Motor neuron (in vitro differentiated cells): ENCODE measurements around the gene NOS3. TPM values are rescaled to one million over a fixed set of nuclear protein-coding genes. Genes with fewer than 3 reads are reported as not detected.

Source experiments
- ATAC-seq, 8 experiments: fragments of 200-7000 bp; cut with Tn5 transposase; replicated peaks in 6 of 8; 2 replicates each; pipeline ENCODE4 v1.8.0; 2021; ENCODE audit warnings: mild to moderate bottlenecking in 8 of 8, moderate library complexity in 8 of 8
- H3K27ac ChIP-seq, 2 donors: fragments of 250-450 bp; sonication (Bioruptor Pico); 2 replicates each; pipeline ENCODE4 v1.9.0; 2021; ENCODE audit warnings: antibody characterized with exemption in 2 of 2, mild to moderate bottlenecking in 2 of 2, moderate library complexity in 1 of 2
- H3K4me1 ChIP-seq, 2 donors: fragments of 250-450 bp; sonication (Bioruptor Pico); replicated peaks in 1 of 2; 2 replicates each; pipeline ENCODE4 v1.6.1; 2021; ENCODE audit warnings: antibody characterized with exemption in 2 of 2, mild to moderate bottlenecking in 2 of 2, moderate library complexity in 1 of 2
- H3K4me3 ChIP-seq, 5 donors: fragments of 250-450 bp; sonication (Bioruptor Pico); 2 replicates each; pipeline ENCODE4 v1.9.0; 2021; ENCODE audit warnings: antibody characterized with exemption in 5 of 5, mild to moderate bottlenecking in 5 of 5, moderate library complexity in 4 of 5
- WGBS, 10 experiments: fragments of 450-650 bp; shearing (Covaris generic); methylation state at CpG; one replicate each; pipeline ENCODE4 v1.0.0; 2022; 5-methylcytosine and 5-hydroxymethylcytosine counted together
- in situ Hi-C, 9 experiments: fragments of 400-800 bp; cut with MboI; loops; one replicate each; pipeline ENCODE4 v1.15.0; 2021; ENCODE audit warnings: low sequenced_read_pairs in 9 of 9, low pct_unique_long_range_greater_than_20kb in 2 of 9; ENCODE audit not compliant: unreplicated experiment in 9 of 9
- total RNA-seq, 8 experiments: library from RNA; unstranded; fragments of 300-600 nt; gene quantifications; 2 replicates each; pipeline versions ENCODE4 v1.2.3 to v1.2.4, GENCODE V29; 2022

The NOS3 gene
- total RNA-seq, 8 experiments from 2014 or later, result 0.33 to 4.0 (median 1.7) TPM

DNA sequence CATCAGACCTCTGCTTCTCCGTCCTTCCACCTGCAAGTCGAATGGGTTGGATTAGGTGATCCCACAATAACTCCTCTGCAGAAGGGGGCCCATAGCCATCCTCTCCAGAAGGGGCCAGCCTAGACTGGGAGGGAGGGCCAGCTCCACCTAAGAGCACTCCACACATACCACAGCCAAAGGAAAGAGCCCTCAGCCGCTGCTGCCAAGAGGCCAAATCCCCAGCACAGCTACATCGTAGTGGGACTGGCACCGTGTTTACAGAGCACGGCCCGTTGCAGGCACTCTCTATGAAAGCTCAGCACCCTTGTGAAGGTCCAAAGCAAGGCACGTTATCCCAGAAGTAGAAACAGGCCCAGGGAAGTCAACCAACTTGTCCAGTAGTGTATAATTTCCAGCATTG, 18.1 kb upstream of the NOS3 start:
- Histone ChIP-seq H3K27ac (peak overlapping the region; percentile 84 to 91), H3K4me3 (no peak overlapping the region), H3K4me1 (peaks cover 63 to 70% of the 10 kb centered on the region in 2 donors)
- 40 to 100% (median 92%) methylated on average over 2 to 5 of the region's 8 CpGs; no CpG with 5 or more reads in 3 of the 10 experiments for WGBS, 10 experiments
- in situ Hi-C loops, result no loop called here
- no peak for ATAC-seq

DNA sequence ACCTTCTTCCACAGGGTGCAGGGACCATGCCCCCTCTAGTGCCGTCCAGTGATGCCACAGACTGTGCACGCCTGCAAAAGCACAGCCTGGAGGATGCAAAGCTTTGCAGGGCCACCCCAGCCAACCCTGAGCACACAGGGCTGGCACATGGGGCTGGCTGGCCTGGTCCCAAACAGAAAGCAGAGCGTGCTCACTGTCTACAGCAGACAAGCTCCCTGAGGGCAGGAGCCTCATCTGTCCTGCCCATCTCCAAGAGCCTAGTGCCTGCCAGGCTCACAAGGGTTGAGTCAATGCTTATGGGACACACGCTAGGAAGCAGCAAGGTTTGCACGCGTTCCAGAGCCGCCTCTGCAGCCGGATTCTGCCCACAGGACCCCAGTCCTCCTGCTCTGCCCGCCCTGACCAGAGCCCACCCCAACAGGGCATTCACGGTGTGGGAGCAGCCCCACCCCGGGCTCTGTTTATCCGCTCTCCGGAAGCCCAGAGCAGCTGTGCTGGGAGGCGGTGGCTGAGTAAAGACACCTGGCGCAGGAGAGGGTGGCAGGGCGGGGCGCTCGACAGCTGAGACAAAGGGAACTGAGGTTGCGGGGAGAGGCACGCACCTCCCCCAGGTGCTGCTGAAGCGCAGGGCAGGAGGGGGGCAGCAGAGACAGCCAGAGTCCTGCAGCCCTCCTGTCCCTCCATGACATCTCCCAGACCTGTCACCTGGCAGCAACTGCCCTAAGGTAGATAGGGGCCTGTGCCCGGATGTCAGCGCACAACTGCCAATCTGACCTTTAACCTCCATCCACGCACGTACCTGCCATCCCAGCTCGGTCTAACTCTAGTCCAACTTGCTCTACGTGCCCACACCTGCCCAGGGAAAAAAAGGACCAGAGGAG, 17.0 kb upstream of the NOS3 start:
- ATAC-seq, result no peak
- in situ Hi-C loops, result no loop called here
- peaks cover 61 to 62% of the 10 kb centered on the region in 2 donors for H3K4me1 ChIP-seq
- H3K27ac ChIP-seq, result peak overlapping the region in 1 of 2 donors; percentile 76
- H3K4me3 ChIP-seq, result peak overlapping the region in 2 of 5 donors; percentile 27 to 99
- 32 to 100% (median 90%) methylated on average over 1 to 5 of the region's 27 CpGs; no CpG with 5 or more reads in 6 of the 10 experiments for WGBS, 10 experiments

DNA sequence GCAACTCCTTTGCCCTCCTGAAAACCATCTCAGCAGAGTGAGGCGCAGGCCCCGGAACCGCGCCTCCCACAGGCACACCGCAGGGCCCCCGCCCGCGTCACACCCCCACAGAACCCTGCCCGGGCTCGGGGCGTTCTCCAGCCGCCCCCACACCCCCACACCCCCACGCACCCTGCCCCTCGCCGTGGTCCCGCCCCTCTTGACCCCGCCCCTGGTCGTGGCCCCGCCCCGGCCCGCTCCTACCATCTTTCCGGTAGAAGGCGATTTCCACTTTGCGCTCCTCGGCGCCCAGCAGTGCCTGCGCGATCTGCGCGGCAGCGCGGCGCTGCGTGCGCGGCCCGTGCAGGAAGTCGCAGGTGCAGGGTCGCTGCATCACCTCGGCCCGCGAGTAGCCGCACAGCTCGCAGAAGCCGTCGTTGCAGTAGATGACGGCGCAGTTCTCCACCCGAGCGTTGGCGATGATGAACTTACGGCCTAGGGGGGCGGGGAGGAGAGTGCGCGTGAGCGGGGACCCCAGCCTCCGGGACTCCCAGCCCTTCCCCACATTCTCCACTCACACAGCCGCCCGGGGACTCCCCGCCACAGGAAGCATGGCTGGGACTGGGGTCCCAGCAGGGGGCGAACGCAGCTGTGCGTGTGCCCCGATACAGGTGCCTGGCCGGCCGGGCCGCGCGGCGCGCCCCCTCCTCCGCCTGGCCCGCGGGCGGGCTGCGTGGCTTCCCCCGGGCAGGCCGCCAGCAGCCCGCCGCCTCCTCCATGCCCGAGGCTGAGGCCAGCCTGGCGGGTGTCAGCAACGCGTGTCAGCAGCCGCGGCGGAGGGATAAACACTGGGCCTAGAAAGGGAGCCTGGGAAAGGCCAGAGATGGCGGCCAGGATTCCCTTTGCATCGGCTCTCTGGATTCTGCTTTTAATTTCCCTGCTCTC, 16.1 kb upstream of the NOS3 start:
- peak; percentile 5 to 43 (median 22) for ATAC-seq
- Histone ChIP-seq H3K27ac (peak overlapping the region; percentile 50 to 76), H3K4me3 (peak overlapping the region; percentile 26 to 99 (median 27)), H3K4me1 (peaks cover 55 to 57% of the 10 kb centered on the region in 2 donors)
- WGBS, 10 experiments, result 0% methylated on average over 1 to 10 of the region's 89 CpGs; no CpG with 5 or more reads in 7 of the 10 experiments
- in situ Hi-C loops, result loop anchor here in 5 of 9 experiments (25.0 kb wide), 2 partner anchors 187 to 562 kb away; a partner anchor contains a TSS

DNA sequence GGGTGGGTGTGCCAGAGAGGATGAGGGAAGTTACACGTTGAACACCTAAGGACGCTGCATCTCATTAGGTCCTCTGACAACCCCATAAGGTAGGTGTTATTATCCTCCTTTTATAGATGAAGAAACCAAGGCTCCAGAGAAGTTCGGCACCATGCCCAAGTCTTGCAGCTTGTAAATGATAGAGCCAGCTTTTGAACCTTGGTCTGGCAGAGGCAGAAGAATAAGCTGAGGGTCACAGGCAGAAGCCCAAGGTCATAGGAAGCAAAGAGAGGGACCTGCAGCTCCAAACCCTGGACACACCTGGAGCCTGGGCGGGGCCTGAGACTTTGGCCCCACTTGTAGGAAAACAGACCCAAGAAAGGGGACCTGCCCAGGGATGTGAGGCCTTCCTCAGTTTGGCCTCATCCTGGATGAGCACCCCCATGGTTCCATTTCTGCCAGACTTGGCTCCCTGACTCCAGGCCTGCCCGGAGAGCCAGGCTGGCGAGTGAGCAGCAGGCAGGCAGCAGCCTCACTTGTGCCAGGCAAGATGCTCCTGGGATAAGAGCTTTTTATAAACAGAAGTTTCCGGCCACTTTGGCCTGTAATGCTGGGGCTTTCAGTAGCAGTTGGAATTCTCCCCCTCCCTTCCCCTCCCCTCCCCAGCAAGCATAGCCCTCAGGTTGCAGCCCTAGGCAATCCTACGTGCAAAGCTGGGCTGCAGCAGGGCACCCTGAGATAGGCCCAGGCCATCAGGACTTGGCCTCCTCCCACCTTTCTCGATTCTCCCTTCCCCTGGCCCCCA, 15.1 kb upstream of the NOS3 start:
- in situ Hi-C loops, result loop anchor here in 5 of 9 experiments (25.0 kb wide), 2 partner anchors 188 to 563 kb away; a partner anchor contains a TSS
- H3K27ac ChIP-seq, result peak overlapping the region; percentile 50 to 76
- H3K4me3 ChIP-seq, result peak overlapping the region; percentile 26 to 99 (median 75)
- no peak for ATAC-seq
- 40 to 85% (median 75%) methylated on average over 1 to 4 of the region's 9 CpGs; no CpG with 5 or more reads in 4 of the 10 experiments for WGBS, 10 experiments
- H3K4me1 ChIP-seq, result peaks cover 55 to 57% of the 10 kb centered on the region in 2 donors

DNA sequence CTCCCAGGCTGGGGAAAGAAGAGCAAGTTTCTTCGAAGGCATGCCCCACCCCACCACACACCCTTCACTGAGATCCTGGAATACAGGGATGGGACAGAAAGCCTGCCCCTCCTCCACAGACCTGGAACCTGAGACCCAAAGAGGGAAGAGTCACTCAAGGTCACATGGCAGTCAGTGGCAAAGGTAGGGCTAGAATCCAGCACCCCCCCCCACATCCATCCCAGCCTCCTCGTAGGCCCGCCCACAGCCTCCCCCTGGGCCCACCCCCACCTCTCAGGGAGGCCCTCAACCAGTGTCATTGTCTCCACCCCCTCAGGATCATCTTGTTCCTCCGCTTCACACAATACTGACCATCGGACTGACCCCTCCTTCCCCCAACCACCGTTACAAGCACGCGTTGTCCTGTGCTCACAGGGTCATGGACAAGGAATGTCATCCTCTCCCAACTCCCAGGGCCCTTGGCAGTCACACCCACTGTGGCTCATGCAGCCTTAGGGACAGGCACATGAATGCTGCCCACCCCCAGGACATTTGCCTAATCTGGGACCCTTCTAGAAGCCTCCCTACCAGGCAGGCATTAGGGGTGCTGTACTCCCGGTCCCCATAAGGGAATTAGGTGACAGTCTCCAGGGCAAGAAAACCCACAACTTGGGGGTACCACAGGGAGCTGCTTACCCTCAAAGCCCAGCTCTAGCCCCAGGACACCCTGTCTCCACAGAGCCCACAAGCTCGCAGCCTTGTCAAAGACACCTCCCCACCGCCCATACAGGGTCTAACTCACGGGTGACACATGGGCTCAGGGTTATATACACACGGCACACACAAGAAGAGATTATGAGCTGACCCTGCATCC, 14.1 kb upstream of the NOS3 start:
- in situ Hi-C loops, result loop anchor here in 5 of 9 experiments (25.0 kb wide), 2 partner anchors 189 to 564 kb away; a partner anchor contains a TSS
- Histone ChIP-seq H3K4me3 (peak overlapping the region; percentile 57 to 99 (median 75)), H3K27ac (peak overlapping the region; percentile 90 to 93), H3K4me1 (peaks cover 49 to 50% of the 10 kb centered on the region in 2 donors)
- 0 to 80% (median 17%) methylated on average over 1 to 5 of the region's 13 CpGs; no CpG with 5 or more reads in 5 of the 10 experiments for WGBS, 10 experiments
- ATAC-seq, result peak in 5 of 8 experiments; percentile 3 to 16 (median 12)

DNA sequence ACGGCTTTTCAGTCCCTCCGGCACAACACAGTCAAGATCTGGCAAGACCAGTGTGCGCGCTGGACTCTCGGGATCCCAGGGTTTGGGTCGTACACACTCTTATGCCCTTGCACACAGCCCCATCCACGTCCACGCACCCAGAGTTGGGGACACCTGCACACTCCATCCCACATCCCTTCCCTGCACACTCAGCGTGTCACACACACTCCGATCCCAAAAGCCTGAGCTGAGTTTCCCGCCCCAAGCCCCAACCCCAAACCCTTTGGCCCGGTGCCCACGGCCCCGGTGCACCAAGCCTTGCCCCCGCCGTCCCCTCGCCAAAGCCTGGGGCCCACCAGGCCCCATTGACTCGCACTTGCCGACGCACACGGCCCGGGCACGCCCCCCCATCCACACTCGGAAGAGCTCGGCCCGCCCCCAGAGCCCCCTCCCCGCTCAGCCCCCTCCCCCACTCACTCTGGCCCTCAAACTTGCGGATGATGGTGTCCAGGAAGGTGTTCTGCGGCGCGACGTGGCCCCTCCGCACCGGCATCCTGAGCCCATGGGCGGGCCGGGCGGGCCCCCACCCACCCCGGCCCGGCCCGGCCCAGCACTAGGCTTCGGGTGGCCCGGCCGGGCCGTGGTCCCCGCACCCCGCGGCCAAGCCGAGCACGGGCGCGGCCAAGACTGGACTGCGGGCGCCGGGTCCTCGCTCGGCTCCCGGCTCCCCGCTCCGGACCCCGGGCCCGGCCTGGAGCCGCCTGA, 13.3 kb upstream of the NOS3 start:
- in situ Hi-C loops, result loop anchor here in 5 of 9 experiments (25.0 kb wide), 2 partner anchors 190 to 565 kb away; a partner anchor contains a TSS
- peak in 5 of 8 experiments; percentile 0 to 5 (median 1) for ATAC-seq
- H3K4me3 ChIP-seq, result peak overlapping the region; percentile 57 to 99 (median 75)
- 0 to 20% (median 8%) methylated on average over 2 to 5 of the region's 62 CpGs; no CpG with 5 or more reads in 6 of the 10 experiments for WGBS, 10 experiments
- H3K27ac ChIP-seq, result peak overlapping the region; percentile 90 to 93
- peaks cover 42% of the 10 kb centered on the region in 2 donors for H3K4me1 ChIP-seq

DNA sequence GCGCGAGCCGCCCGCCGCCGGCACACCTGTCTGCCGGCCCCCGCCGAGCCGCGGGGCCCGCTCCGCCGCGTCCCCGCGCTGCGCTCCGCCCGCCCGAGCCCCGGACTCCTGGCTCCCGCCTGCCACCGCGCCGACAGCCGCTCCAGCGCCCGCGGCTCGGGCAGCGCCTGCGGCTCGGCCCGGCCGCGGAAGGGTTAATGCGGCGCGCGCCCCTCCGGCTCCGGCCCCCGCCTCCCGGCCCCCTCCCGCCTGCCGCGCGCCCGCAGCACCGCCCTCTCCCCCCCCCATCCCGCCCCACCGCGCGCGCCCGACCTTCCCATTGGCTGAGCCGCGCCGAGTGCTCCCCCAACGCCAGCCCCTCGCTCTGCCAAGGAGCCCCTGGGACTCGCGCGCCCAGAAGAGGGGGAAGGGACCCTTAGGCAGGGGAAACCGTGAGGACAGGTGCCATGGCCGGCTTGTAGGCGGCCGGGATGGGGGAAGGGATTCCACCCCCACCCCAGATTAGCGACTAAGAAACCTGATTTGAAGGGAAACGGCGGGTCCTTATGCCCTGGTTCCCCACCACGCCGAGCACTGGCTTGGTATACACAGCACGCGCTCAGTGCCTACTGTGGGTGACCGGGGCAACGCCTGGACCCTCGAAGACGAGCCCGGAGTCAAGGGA, 12.6 kb upstream of the NOS3 start, which contains the start of gene KCNH2:
Gene KCNH2, minus strand, starts transcription at position 196 of the 664 bp plus-strand sequence. CDS start 408 bp downstream, outside the sequence.
- ATAC-seq, result peak; percentile 10 to 58 (median 34)
- 0% methylated on average over 5 of the region's 81 CpGs; no CpG with 5 or more reads in 9 of the 10 experiments for WGBS, 10 experiments
- peak within 1 kb of the TSS; percentile 57 to 99 (median 75) for H3K4me3 ChIP-seq
- peaks cover 42% of the 10 kb centered on the region in 2 donors for H3K4me1 ChIP-seq
- in situ Hi-C loops, result loop anchor here in 5 of 9 experiments (25.0 kb wide), 2 partner anchors 191 to 566 kb away; a partner anchor contains a TSS
- H3K27ac ChIP-seq, result peak within 1 kb of the TSS; percentile 92 to 93

DNA sequence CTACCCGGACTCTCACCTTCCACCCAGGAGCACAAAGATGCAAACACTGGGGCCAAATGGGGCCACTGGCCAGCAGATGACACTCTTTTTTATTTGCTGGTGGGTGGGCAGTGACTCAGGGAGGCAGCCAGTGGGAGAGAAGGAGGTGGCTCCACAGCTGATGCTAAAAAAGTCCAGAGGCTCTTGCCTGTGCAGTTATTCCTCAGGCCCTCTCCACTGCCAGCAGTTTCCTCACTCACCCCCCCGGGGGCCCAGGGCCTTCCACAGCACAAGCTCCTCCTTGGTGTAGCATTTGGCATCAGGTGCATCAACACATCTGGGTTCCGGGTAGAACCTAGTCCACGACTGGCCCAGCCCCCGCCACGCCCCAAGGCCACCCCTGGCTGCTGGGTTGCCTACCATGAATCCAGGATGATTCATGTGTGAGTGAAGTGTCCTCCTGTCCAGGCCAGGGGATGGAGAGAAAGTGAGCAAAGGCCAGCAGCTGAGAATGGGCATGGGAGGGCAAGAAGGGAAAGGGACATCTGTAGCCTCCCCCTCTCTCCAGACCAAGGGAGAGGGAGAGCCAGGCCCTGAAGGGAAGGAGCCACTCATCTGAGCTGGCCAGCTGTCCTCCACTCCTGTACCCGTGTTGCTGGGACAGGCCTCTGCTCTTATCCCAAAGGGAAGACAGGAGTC, 11.0 kb upstream of the NOS3 start:
- 20% methylated on average over 1 of the region's 7 CpGs; no CpG with 5 or more reads in 9 of the 10 experiments for WGBS, 10 experiments
- H3K4me3 ChIP-seq, result peak overlapping the region; percentile 57 to 99 (median 75)
- in situ Hi-C loops, result loop anchor here in 7 of 9 experiments (10.0 to 25.0 kb wide), 4 partner anchors 75 to 568 kb away; a partner anchor contains a TSS
- peak in 6 of 8 experiments; percentile 1 to 15 (median 10) for ATAC-seq
- H3K4me1 ChIP-seq, result peaks cover 37 to 42% of the 10 kb centered on the region in 2 donors
- H3K27ac ChIP-seq, result peak overlapping the region; percentile 92 to 93

DNA sequence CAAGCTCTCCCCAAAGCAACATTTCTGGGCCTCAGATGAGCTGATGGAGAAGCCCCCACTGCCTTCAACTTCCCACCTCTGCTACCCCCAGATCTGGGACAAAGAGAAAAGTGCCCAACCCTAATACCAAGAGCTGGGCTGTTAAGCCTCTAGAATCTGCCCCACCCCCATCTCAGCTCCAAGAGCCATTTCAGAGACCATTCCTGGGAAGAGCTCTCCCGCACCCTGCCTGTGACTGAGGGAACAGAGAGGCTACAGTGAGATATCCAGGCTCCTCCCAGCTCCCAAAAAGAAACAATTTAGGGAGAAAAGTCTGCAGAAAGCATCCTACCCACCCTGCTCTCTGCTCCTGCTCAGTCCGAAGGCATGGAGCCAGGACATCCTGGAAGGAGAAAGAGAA, 10.2 kb upstream of the NOS3 start:
- WGBS, 10 experiments, result 20 to 60% (median 38%) methylated on average over 1 to 2 of the region's 2 CpGs; no CpG with 5 or more reads in 6 of the 10 experiments
- no peak overlapping the region for H3K4me3 ChIP-seq
- H3K27ac ChIP-seq, result peak overlapping the region; percentile 92 to 93
- in situ Hi-C loops, result loop anchor here in 7 of 9 experiments (10.0 to 25.0 kb wide), 4 partner anchors 76 to 568 kb away; a partner anchor contains a TSS
- ATAC-seq, result no peak
- H3K4me1 ChIP-seq, result peaks cover 31 to 36% of the 10 kb centered on the region in 2 donors
